Thyroid gland (tissue), 4 donors: Measurements from ENCODE around the gene ZKSCAN1.

Experiments
- CTCF ChIP-seq, 6 experiments: fragments of 200-600 bp in 3 of 6; fragments of 450-650 bp in 3 of 6; sonication (generic) in 3 of 6; IDR thresholded peaks; one replicate each; pipeline ENCODE4 v1.5.1; 2016 to 2019; ENCODE audit warnings: antibody characterized with exemption in 6 of 6, mild to moderate bottlenecking in 2 of 6, inconsistent platforms in 1 of 6, moderate library complexity in 1 of 6
- POLR2A ChIP-seq, 2 donors: fragments of 450-650 bp; IDR thresholded peaks; one replicate each; pipeline ENCODE4 v1.6.1; 2017; ENCODE audit warnings: antibody characterized with exemption in 2 of 2, mild to moderate bottlenecking in 2 of 2, moderate library complexity in 1 of 2

- TF ChIP-seq CTCF (IDR thresholded peaks at IDR 0.05) (no peak), POLR2A (IDR thresholded peaks at IDR 0.05) (no peak)
These were observed 63.7 kb downstream of the ZKSCAN1 start for GRCh38 chr7:100079024-100079560.
